ACC112 (cell line): ENCODE data around the gene JARID2.

Experiments
- H2AFZ ChIP-seq: fragments of 200-600 bp; sonication (generic); one replicate; pipeline ENCODE4 v1.6.0; 2017; ENCODE audit warnings: antibody characterized with exemption, low read length; ENCODE audit not compliant: unreplicated experiment
- H3K27ac ChIP-seq: fragments of 200-600 bp; sonication (generic); 2 replicates; pipeline ENCODE4 v1.5.1; 2014; ENCODE audit warnings: low read depth, mild to moderate bottlenecking, antibody characterized with exemption, low read length, moderate library complexity
- H3K27me3 ChIP-seq: fragments of 200-600 bp; sonication (generic); 2 replicates; pipeline ENCODE4 v1.6.1; 2014; ENCODE audit warnings: mild to moderate bottlenecking, antibody characterized with exemption, low read length, moderate library complexity, mixed read lengths; ENCODE audit not compliant: insufficient read depth
- H3K36me3 ChIP-seq: fragments of 200-600 bp; sonication (generic); 2 replicates; pipeline ENCODE4 v1.6.1; 2016; ENCODE audit warnings: mild to moderate bottlenecking, antibody characterized with exemption, low read length, moderate library complexity, mixed read lengths; ENCODE audit not compliant: insufficient read depth
- H3K4me1 ChIP-seq: fragments of 200-600 bp; sonication (generic); one replicate; pipeline ENCODE4 v1.6.1; 2016; ENCODE audit warnings: low read length, mixed read lengths; ENCODE audit not compliant: insufficient read depth, unreplicated experiment, control insufficient read depth
- H3K4me3 ChIP-seq: fragments of 200-600 bp; sonication (generic); 2 replicates; pipeline ENCODE4 v1.5.1; 2014; ENCODE audit warnings: mild to moderate bottlenecking, low read depth, low read length
- H3K79me2 ChIP-seq: fragments of 200-600 bp; sonication (generic); one replicate; pipeline ENCODE4 v1.6.0; 2016; ENCODE audit warnings: low read length; ENCODE audit not compliant: control insufficient read depth, unreplicated experiment, insufficient read depth

Gene JARID2

GRCh38 chr6:15303162-15303919 is 57.5 kb downstream of the JARID2 start:
- Histone ChIP-seq H2AFZ (no peak overlapping the region), H3K4me3 (no peak overlapping the region), H3K27ac (no peak overlapping the region), H3K36me3 (no peaks in the 10 kb centered on the region), H3K4me1 (peaks cover 28% of the 10 kb centered on the region), H3K79me2 (peaks cover 57% of the 10 kb centered on the region), H3K27me3 (no peaks in the 10 kb centered on the region)

GRCh38 chr6:15303920-15304291 is 58.0 kb downstream of the JARID2 start:
- H3K27ac ChIP-seq = no peak overlapping the region
- peaks cover 30% of the 10 kb centered on the region for H3K4me1 ChIP-seq
- H3K4me3 ChIP-seq = no peak overlapping the region
- no peak overlapping the region for H2AFZ ChIP-seq
- H3K36me3 ChIP-seq = no peaks in the 10 kb centered on the region
- no peaks in the 10 kb centered on the region for H3K27me3 ChIP-seq
- H3K79me2 ChIP-seq = peaks cover 58% of the 10 kb centered on the region

DNA sequence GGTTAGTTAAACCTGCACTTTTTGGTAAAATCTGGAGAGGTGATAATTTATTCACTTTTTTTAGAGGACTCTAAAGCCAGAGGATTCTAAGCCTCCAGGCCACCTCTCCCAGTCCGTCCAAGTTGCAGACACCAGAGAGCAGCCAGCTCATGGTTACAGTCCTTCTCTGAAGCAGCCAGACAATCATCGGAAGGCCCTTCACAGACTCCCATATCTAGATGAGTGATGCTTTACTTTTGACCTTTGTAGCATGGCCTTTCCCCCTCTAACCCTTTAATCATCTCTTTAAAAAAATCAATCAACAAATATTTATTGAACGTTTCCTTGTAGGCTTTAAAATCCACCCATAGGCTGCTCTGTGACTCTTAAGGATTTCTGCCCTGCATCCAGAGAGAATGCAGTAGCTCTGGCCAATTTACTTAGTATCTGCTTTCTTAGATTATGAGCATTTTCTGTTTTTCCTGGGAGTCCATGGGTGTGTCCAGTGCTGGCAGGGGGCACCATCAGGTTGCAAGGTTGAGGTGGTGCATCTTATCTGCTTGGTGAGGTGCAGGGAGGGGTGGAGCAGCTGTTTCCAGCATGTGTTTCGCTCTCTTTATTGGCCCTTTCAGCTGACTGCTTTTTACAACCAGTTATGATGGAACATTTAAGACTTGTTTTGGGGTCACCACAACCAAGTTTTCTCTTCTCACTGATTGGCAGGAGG is 58.6 kb downstream of the JARID2 start:
- Histone ChIP-seq H3K27ac (no peak overlapping the region), H3K36me3 (no peaks in the 10 kb centered on the region), H3K27me3 (no peaks in the 10 kb centered on the region), H3K4me3 (no peak overlapping the region), H3K4me1 (peaks cover 29% of the 10 kb centered on the region), H2AFZ (no peak overlapping the region), H3K79me2 (peaks cover 57% of the 10 kb centered on the region)

DNA sequence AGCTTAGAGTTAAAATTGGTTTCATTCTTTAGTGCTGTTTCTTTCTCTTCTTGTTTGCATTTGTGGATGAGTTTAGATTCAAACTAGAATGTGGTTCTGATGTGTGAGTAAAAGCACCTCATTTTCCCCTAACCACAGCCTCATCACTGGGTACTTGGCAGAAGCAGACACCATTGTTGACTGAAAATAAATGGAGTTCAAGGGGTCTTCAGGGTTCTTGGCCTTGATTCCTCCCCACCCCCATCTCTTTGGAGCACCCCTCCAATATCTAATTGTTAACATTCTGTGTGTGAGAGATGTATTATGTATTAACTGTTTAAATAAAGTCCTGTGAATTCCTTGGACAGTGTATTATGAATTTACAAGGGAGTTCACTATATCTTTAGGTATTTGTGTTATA is 59.6 kb downstream of the JARID2 start:
- Histone ChIP-seq H2AFZ (no peak overlapping the region), H3K4me3 (no peak overlapping the region), H3K36me3 (no peaks in the 10 kb centered on the region), H3K79me2 (peaks cover 57% of the 10 kb centered on the region), H3K27me3 (no peaks in the 10 kb centered on the region), H3K27ac (no peak overlapping the region), H3K4me1 (peaks cover 24% of the 10 kb centered on the region)

DNA sequence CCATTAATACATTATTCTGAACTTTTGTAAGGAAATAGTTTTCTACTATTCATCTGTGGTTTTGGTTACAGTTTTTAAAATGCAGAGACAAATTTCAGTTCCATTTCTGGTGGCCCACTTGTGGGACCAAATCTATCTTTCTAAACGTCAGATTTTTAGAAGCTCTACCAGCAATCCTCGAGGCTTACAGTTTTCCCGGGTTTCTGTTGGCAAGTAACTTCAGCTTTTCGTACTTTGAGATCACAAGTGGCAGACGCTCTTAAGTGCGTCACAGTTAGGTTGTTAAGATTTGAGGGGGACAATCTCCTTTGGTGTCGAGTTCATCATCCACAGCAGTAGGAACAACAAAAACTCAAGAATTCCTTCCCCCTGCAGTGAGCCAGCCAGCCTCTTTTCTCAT is 60.0 kb downstream of the JARID2 start:
- H3K79me2 ChIP-seq = peaks cover 61% of the 10 kb centered on the region
- no peak overlapping the region for H2AFZ ChIP-seq
- no peak overlapping the region for H3K4me3 ChIP-seq
- no peak overlapping the region for H3K27ac ChIP-seq
- H3K36me3 ChIP-seq = no peaks in the 10 kb centered on the region
- H3K4me1 ChIP-seq = peaks cover 24% of the 10 kb centered on the region
- H3K27me3 ChIP-seq = no peaks in the 10 kb centered on the region

GRCh38 chr6:15308435-15309213 is 62.8 kb downstream of the JARID2 start:
- H3K4me1 ChIP-seq = peaks cover 27% of the 10 kb centered on the region
- H3K79me2 ChIP-seq = peaks cover 63% of the 10 kb centered on the region
- no peaks in the 10 kb centered on the region for H3K36me3 ChIP-seq
- no peak overlapping the region for H3K27ac ChIP-seq
- no peak overlapping the region for H3K4me3 ChIP-seq
- no peak overlapping the region for H2AFZ ChIP-seq
- H3K27me3 ChIP-seq = no peaks in the 10 kb centered on the region

GRCh38 chr6:15309611-15310283 is 63.9 kb downstream of the JARID2 start:
- H3K4me3 ChIP-seq = no peak overlapping the region
- no peaks in the 10 kb centered on the region for H3K27me3 ChIP-seq
- H3K27ac ChIP-seq = no peak overlapping the region
- H3K79me2 ChIP-seq = peaks cover 62% of the 10 kb centered on the region
- H3K4me1 ChIP-seq = peaks cover 27% of the 10 kb centered on the region
- H3K36me3 ChIP-seq = no peaks in the 10 kb centered on the region
- H2AFZ ChIP-seq = no peak overlapping the region

DNA sequence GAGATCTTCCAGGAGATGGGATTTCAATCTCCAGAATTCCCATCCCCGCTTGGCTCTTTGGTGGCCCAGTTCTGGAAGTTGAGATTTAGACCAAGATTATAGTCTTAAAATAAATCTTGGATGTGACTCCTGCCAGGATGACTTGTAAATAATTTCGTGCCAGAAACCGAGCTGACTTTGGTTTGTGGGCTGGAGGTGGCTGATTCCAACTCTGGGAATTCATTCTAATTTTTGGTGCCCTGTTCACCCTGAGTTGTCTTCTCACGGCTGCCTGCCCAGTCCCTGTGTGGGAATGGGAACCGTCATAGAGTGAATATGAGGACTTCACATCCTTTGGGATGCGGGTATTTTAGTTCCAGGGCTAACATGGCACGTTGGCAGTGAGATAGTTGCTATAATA is 64.8 kb downstream of the JARID2 start:
- H3K27ac ChIP-seq = no peak overlapping the region
- H3K79me2 ChIP-seq = peaks cover 59% of the 10 kb centered on the region
- H3K36me3 ChIP-seq = no peaks in the 10 kb centered on the region
- H3K4me1 ChIP-seq = peaks cover 27% of the 10 kb centered on the region
- no peak overlapping the region for H3K4me3 ChIP-seq
- H3K27me3 ChIP-seq = no peaks in the 10 kb centered on the region
- H2AFZ ChIP-seq = no peak overlapping the region

DNA sequence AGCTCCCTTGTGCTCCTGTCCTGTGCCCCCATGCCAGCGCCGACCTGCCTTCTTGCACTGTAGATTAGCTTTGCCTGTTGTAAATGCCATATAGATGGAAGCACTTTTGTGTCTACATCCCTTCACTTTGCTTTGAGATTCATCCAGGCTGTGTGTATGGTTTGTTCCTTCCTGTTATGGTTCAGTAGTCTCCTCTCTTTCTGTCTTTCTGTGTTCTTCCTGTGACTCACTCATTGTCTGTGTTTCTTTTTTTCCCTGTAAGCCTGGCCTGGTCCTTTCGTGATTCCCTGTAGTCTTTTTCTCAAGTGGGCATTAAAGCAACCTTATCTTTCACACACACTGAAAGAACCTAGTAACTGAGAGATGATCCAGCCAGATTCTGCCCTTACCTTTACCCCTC is 66.6 kb downstream of the JARID2 start:
- Histone ChIP-seq H3K4me1 (peaks cover 27% of the 10 kb centered on the region), H3K27ac (no peak overlapping the region), H3K4me3 (no peak overlapping the region), H3K27me3 (no peaks in the 10 kb centered on the region), H3K36me3 (no peaks in the 10 kb centered on the region), H2AFZ (no peak overlapping the region), H3K79me2 (peaks cover 71% of the 10 kb centered on the region)

- no peaks in the 10 kb centered on the region for H3K36me3 ChIP-seq
- no peaks in the 10 kb centered on the region for H3K27me3 ChIP-seq
- no peak overlapping the region for H3K27ac ChIP-seq
- H3K4me3 ChIP-seq = no peak overlapping the region
- no peak overlapping the region for H2AFZ ChIP-seq
- H3K4me1 ChIP-seq = peaks cover 22% of the 10 kb centered on the region
- peaks cover 70% of the 10 kb centered on the region for H3K79me2 ChIP-seq
These were observed 67.5 kb downstream of the JARID2 start for GRCh38 chr6:15313367-15313766.
